RWPE1 (cell line): Measurements from ENCODE around the gene PPP4C.
A peak's percentile ranks its signal among the peaks of the same experiment; 100 is the strongest.

Experiments used
- CTCF ChIA-PET: fragments of 350-600 bp; sonication (Branson Sonifier 250); formaldehyde crosslinking; extraction: SDS; loops from one replicate; lab custom pipeline; 2021; lab: Yijun Ruan, JAX
- POLR2A ChIA-PET: fragments of 400-600 bp; formaldehyde crosslinking; extraction: SDS; loops from one replicate; lab custom pipeline; 2020; ENCODE audit warnings: antibody characterized with exemption; ENCODE audit not compliant: low non-redundant PET; lab: Yijun Ruan, JAX
- DNase-seq: peaks from one replicate; pipeline ENCODE4 v3.0.0; 2012; ENCODE audit warnings: low spot score
- H3K27ac ChIP-seq: fragments of 450-650 bp; 2 replicates; pipeline ENCODE4 v1.5.1; 2017
- CTCF ChIP-seq: fragments of 450-650 bp; conservative IDR thresholded peaks from 2 replicates; pipeline ENCODE4 v1.5.1; 2017; ENCODE audit warnings: low read depth, mild to moderate bottlenecking

The PPP4C gene

GRCh38 chr16:30087181-30087898 is 11.5 kb downstream of the PPP4C start:
- DNase-seq, result no peak
- ChIA-PET POLR2A (no interaction called here), CTCF (no interaction called here)
- H3K27ac ChIP-seq, result peak overlapping the region; percentile 79
- no peak for TF ChIP-seq CTCF

DNA sequence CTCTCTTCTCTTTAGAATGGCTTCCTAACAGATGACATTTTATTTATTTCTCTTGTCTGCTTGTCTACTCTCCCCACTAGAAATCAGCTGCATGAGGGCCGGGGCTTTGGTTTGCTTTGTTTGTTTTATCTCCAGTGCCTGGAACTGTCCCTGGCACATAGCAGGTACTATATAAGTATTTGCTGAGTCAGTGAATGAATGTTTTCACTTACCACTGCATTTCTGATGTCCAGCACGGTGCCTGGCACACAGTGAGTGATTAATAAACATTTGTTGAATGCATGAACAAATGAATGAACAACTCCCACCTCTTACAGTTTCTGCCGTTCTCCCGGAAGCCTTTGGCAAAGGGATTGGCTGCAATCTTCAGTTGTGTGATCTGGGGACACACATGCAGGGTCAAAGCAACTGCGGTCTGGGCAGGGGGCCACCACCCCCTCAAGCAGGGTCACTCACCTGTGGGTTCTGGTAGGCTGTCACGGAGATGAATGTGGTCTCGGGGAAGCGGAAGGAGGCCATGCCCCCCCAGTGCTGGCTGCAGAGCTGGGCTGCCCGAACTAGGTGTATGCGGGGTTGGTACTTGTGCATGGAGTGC is 12.5 kb downstream of the PPP4C start:
- DNase-seq, result no peak
- POLR2A ChIA-PET, result no interaction called here
- TF ChIP-seq CTCF, result no peak
- CTCF ChIA-PET, result no interaction called here
- peak overlapping the region; percentile 79 for H3K27ac ChIP-seq

DNA sequence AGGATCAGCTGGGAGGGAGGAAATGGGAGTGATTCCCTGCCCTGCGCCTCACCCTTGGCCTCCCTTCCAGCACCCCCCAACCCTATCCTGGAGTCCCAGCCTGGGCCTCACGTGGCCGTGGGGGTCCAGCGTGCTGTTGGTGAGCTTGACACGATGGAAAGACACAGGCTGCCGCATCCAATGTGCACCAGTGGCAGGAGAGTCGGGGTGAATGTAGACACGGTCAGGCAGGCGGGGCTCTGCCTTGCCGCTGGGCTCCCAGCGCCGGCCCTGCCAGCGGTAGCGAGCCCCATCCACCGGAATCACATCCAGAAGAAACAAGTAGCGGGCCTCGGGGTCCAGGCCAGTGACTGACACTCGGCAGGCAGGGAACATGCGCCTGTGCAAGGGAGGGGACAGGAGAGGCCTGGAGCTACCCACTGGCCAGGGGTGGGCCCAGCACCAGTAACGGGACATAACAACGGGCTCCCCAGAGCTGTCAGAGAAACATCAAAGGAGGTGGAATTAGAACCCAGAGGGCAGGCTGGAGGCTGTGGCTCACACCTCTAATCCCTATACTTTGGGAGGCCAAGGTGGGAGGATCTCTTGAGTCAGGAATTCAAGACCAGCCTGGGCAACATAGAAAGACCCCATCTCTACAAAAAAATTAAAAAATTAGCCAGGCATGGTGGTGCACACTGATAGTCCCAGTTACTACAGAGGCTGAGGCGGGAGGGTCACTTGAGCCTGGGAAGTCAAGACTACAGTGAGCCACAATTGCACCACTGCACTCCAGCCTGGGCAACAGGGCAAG is 13.2 kb downstream of the PPP4C start:
- H3K27ac ChIP-seq, result peak overlapping the region; percentile 79
- ChIA-PET CTCF (no interaction called here), POLR2A (interaction anchor here (1.2 kb wide), 1 partner anchor 11 kb away, joined by 3 read pairs; no protein-coding TSS in a partner anchor)
- no peak for DNase-seq
- TF ChIP-seq CTCF, result no peak

DNA sequence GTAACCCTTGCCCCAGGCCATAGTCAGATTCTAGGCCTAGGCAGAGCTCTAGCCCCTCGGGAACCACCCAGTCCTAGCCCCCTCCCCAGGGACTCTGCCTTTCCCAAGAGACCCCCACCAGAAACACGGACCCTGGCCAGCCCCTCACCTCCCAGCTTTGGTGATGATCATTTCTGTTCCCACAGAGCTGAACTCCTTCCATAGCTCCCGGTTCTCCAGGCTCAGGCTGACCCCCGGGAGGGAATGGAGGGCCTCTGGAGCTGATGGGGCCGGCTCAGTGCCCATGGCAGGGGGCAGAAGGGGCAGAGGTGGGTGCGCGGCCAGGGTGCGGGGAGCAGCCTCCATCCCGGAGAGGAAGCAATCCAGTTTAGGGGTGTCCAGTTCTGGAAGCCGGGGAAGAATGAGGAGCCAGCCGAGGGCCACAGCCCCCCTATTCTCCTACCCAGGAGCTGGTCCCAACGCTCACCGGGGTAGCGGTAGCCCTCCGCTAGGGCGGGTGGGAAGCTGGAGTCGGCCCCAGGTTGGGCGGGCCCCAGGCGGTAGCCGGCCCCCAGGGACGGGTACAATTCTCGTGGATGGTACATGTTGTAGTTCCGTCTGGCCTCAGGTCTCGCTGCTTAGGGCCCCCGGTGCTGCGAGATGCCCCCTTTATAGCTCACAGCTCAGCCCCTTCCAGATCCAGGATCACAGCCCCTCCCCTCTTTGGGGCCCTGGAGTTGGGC is 15.0 kb downstream of the PPP4C start:
- ChIA-PET POLR2A (interaction anchor here (0.6 to 1.4 kb wide), 5 partner anchors 11 to 33 kb away, joined by 3 to 15 read pairs (median 4); partner anchors contain the start of gene ALDOA), CTCF (interaction anchor here (0.6 to 2.0 kb wide), 6 partner anchors 22 to 355 kb away, joined by 3 to 11 read pairs (median 4); partner anchors contain the start of genes GDPD3 and SEPHS2)
- H3K27ac ChIP-seq, result peak overlapping the region; percentile 79
- DNase-seq, result no peak
- no peak for TF ChIP-seq CTCF

DNA sequence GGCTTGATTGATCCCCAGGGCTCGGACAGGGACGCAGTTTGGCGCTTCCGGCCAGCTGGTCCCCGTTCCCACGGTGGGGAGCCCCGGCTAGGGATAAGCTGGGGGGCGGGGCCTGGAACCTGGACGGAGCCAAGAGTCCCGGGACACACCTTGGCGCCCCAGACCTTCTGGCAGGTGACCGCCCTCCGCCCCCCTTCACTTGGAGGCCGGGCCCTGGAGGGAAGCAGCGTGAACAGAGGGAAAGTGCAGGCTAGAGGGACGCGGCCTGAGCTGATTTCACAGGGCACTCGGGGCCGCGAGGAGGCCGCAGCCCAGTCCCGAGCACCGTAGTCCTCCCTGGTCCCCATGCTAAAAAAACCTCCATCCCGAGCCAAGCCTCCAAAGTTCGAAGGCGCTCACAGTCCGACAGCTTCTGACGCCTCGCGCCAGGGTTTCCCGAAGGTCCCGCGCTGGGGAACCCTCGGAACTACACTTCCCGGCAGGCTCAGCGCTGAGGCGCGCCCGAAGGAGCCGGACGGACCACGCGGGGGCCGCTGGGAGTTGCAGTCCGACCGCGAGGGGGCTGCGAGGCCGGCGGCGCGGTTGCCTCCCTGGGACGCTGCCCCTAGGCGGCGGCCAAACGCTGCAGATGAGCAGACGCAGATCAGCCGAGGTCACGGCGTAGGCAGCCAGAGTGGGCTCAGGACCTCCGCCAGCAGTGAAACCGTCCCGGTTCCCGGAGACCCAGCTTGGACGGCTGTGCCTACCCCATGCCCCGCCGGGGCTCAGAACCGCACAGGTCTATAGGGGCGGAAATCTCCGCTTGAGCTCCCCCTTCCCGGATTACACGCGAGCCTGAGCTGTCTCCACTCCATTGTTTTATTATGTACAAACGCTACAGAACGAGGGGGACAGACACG is 15.9 kb downstream of the PPP4C start, which contains the start of gene TBX6:
Gene TBX6, minus strand, starts transcription at position 451 of the 899 bp plus-strand sequence. CDS start 731 bp downstream, outside the sequence.
- peak; percentile 86 for DNase-seq
- CTCF ChIA-PET, result interaction anchor here (0.5 to 2.0 kb wide), 14 partner anchors 12 to 1469 kb away, joined by 3 to 16 read pairs (median 4); partner anchors contain the start of gene GDPD3
- peak within 1 kb of the TSS; percentile 79 for H3K27ac ChIP-seq
- peak; percentile 89 for TF ChIP-seq CTCF
- POLR2A ChIA-PET, result interaction anchor here (0.6 to 1.4 kb wide), 2 partner anchors 18 to 25 kb away, joined by 3 to 4 read pairs; no protein-coding TSS in a partner anchor
